ENCODE results near the gene RGS3.

GRCh38 chr9:113623851-113624485 lies 160.4 kb downstream of the RGS3 start:
- TF ChIP-seq POLR2A (IDR thresholded peaks at IDR 0.05) (no peak), CTCF (IDR thresholded peaks at IDR 0.05) (no peak)
